K562 (cell line): ENCODE results near the gene DAG1. TPM values are rescaled to one million over a fixed set of nuclear protein-coding genes. Genes with fewer than 3 reads are reported as not detected.

Source experiments
- ATF4 ChIP-seq: fragments of 450-650 bp; formaldehyde crosslinking; IDR thresholded peaks from 2 replicates; pipeline ENCODE4 v1.4.0; 2022; ENCODE audit warnings: mild to moderate bottlenecking, moderate library complexity
- CCAR2 ChIP-seq: fragments of 200-400 bp; formaldehyde crosslinking; IDR thresholded peaks from 2 replicates; pipeline ENCODE4 v1.6.1; 2017; ENCODE audit warnings: mild to moderate bottlenecking, low read depth, low read length
- CREB3L1 ChIP-seq: fragments of 450-650 bp; IDR thresholded peaks from 2 replicates; pipeline ENCODE4 v1.6.1; 2014; ENCODE audit warnings: low read depth, mild to moderate bottlenecking, moderate library complexity, borderline replicate concordance
- DDX20 ChIP-seq: fragments of 450-650 bp; IDR thresholded peaks from 2 replicates; pipeline ENCODE4 v1.6.1; 2016; ENCODE audit warnings: missing genetic modification characterization, low read depth, mild to moderate bottlenecking, missing compliant biosample characterization, moderate library complexity
- ELF1 ChIP-seq: fragments of 200-800 bp; sonication (Bioruptor generic); IDR thresholded peaks from 2 replicates; pipeline ENCODE4 v1.6.1; 2016; ENCODE audit warnings: missing genetic modification characterization, missing compliant biosample characterization
- EWSR1 ChIP-seq: fragments of 450-650 bp; IDR thresholded peaks from 2 replicates; pipeline ENCODE4 v1.6.1; 2018; ENCODE audit warnings: borderline replicate concordance, mild to moderate bottlenecking, low read depth, moderate library complexity; ENCODE audit not compliant: partially characterized antibody
- FOXJ2 ChIP-seq: fragments of 200-800 bp; sonication (Bioruptor generic); IDR thresholded peaks from 2 replicates; pipeline ENCODE4 v1.6.1; 2016; ENCODE audit warnings: missing genetic modification characterization, missing compliant biosample characterization
- GMEB1 ChIP-seq: fragments of 250-450 bp; sonication (Bioruptor Pico); IDR thresholded peaks from 2 replicates; pipeline ENCODE4 v1.4.0; 2020; ENCODE audit warnings: mild to moderate bottlenecking
- HDAC8 ChIP-seq: fragments of 450-650 bp; IDR thresholded peaks from 2 replicates; pipeline ENCODE4 v1.6.1; 2016; ENCODE audit warnings: mild to moderate bottlenecking, missing genetic modification characterization, moderate library complexity, missing compliant biosample characterization
- HEY1 ChIP-seq: fragments of 250-450 bp; sonication (Bioruptor Pico); IDR thresholded peaks from 2 replicates; pipeline ENCODE4 v1.5.0; 2020; ENCODE audit warnings: mild to moderate bottlenecking, moderate library complexity, borderline replicate concordance
- HIVEP1 ChIP-seq: fragments of 250-450 bp; sonication (Bioruptor Pico); IDR thresholded peaks from 2 replicates; pipeline ENCODE4 v1.4.0; 2020; ENCODE audit warnings: mild to moderate bottlenecking
- HMG20A ChIP-seq: fragments of 450-650 bp; formaldehyde crosslinking; conservative IDR thresholded peaks from 2 replicates; pipeline ENCODE4 v1.4.0; 2020; ENCODE audit warnings: mild to moderate bottlenecking, mixed read lengths
- KDM5B ChIP-seq: fragments of 200-600 bp; sonication (generic); IDR thresholded peaks from 2 replicates; pipeline ENCODE4 v1.6.1; 2012; ENCODE audit warnings: low read depth, mild to moderate bottlenecking, moderate library complexity, low read length, control low read depth, inconsistent platforms; ENCODE audit not compliant: insufficient replicate concordance
- MEF2D ChIP-seq: conservative IDR thresholded peaks from 2 replicates; pipeline ENCODE4 v1.6.1; 2016; ENCODE audit warnings: low read depth, missing genetic modification characterization, missing compliant biosample characterization
- PHB2 ChIP-seq: fragments of 450-650 bp; IDR thresholded peaks from 2 replicates; pipeline ENCODE4 v1.6.1; 2017; ENCODE audit warnings: low read depth
- POLR2H ChIP-seq: IDR thresholded peaks from 2 replicates; pipeline ENCODE4 v1.6.1; 2016; ENCODE audit warnings: missing genetic modification characterization, low read depth, mild to moderate bottlenecking, control low read depth, missing compliant biosample characterization, moderate library complexity
- PRMT5 ChIP-seq: sonication (generic); formaldehyde crosslinking; IDR thresholded peaks from 2 replicates; pipeline ENCODE4 v1.5.0; 2020; ENCODE audit warnings: missing genetic modification reagents
- PTRF ChIP-seq: fragments of 450-650 bp; IDR thresholded peaks from 2 replicates; pipeline ENCODE4 v1.6.1; 2016; ENCODE audit warnings: mild to moderate bottlenecking, missing genetic modification characterization, missing compliant biosample characterization
- RBM22 ChIP-seq: fragments of 200-400 bp; formaldehyde crosslinking; IDR thresholded peaks from 2 replicates; pipeline ENCODE4 v1.6.1; 2018; ENCODE audit warnings: low read length, low read depth; ENCODE audit not compliant: poor library complexity, severe bottlenecking
- THAP12 ChIP-seq: fragments of 250-450 bp; sonication (Bioruptor Pico); IDR thresholded peaks from 2 replicates; pipeline ENCODE4 v1.9.0; 2021; ENCODE audit warnings: mild to moderate bottlenecking, inconsistent platforms
- WHSC1 ChIP-seq: IDR thresholded peaks from one replicate; pipeline ENCODE4 v1.6.1; 2012; ENCODE audit warnings: low read length, control low read depth, inconsistent platforms
- ZNF24 ChIP-seq: fragments of 450-650 bp; IDR thresholded peaks from 2 replicates; pipeline ENCODE4 v1.6.1; 2016
- ZNF431 ChIP-seq: sonication (generic); formaldehyde crosslinking; IDR thresholded peaks from 2 replicates; pipeline ENCODE4 v1.8.0; 2022; ENCODE audit warnings: mild to moderate bottlenecking, missing genetic modification reagents
- polyA plus RNA-seq, 8 experiments: library from polyadenylated mRNA; depleted of rRNA in 4 of 8; stranded (reverse) in 5 of 8; unstranded in 3 of 8; fragments of >200 nt; fragmentation: Nextera tagmentation in 2 of 8; fragmentation: Illumina TruSeq in 1 of 8; extraction: Ambion mirVana in 2 of 8; extraction: Trizol in 1 of 8; gene quantifications; 2 replicates each; pipeline versions ENCODE4 v1.2.1 to v1.2.3, GENCODE V29; 2011 to 2014; ENCODE audit warnings: inconsistent platforms in 1 of 8, missing spikeins in 1 of 8
- total RNA-seq, 7 experiments: library from RNA; depleted of rRNA in 6 of 7; stranded (reverse); fragments of >200 nt in 6 of 7; fragmentation: Illumina TruSeq in 2 of 7; extraction: Trizol in 2 of 7; gene quantifications; 2 replicates each; pipeline versions ENCODE4 v1.2.1 to v1.2.3, GENCODE V29; 2011 to 2021; ENCODE audit warnings: low replicate concordance in 1 of 7

DAG1 gene
- total and polyA plus RNA-seq, 9 of the 15 experiments (the other 6 are each of a cell fraction or from before 2014, with no cell fraction given): 0.29 to 19.6 (median 8.2) TPM

GRCh38 chr3:49469936-49470713 lies at the start of gene DAG1 (continued):
- TF ChIP-seq ATF4 (CRISPR knock-in tag) (no peak), POLR2H (tag) (no peak), CCAR2 (no peak), PTRF (tag) (no peak), KDM5B (peak; percentile 62), GMEB1 (CRISPR knock-in tag) (peak; percentile 89), ZNF431 (CRISPR knock-in tag) (peak; percentile 55; the same call in 1 of the 2 replicates), HMG20A (CRISPR knock-in tag) (no peak), HIVEP1 (no peak), MEF2D (tag) (no peak), FOXJ2 (no peak), RBM22 (no peak), PHB2 (no peak), ELF1 (tag) (no peak), HEY1 (CRISPR knock-in tag) (no peak), THAP12 (CRISPR knock-in tag) (peak; percentile 18; the same call in 1 of the 2 replicates), WHSC1 (no peak), EWSR1 (no peak), ZNF24 (no peak), DDX20 (tag) (no peak), CREB3L1 (0 out of 2 replicates have a peak, but pooled peaks have one; percentile 24), HDAC8 (tag) (no peak), PRMT5 (CRISPR knock-in tag) (no peak)
